Superior temporal gyrus (tissue), 1 donor: ENCODE results near the gene ZBTB7C.
"Not testable (repeated sequence)": the region's sequence is repeated elsewhere in the genome, so short reads cannot be mapped to it uniquely, and the experiment has no call there.

Experiments used
- DNase-seq: peaks from one replicate; pipeline ENCODE4 v3.0.0-alpha.2; 2016; ENCODE audit errors: extremely low spot score

ZBTB7C gene

GRCh38 chr18:48300463-48300961, 108.7 kb downstream of the ZBTB7C start:
- DNase-seq = no peak

DNA sequence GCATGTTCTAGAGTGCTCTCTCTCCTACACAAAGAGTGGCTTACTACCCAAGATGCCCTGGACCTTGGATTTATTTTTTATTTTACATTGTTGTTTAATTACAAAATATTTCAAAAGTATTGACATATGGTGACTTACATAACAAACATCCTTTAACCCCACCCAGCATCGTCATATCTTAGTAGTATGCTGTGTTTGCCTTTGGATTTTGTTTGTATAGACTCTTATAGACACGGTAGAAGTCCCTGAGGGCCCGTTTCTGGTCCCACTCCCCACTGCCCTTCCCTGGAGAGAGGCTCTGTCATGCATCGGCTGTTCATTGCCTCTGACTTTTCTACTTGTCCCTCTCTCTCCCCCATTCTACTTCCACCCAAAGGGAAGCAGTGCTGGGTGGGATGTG, 112.0 kb downstream of the ZBTB7C start:
- DNase-seq = no peak

- DNase-seq = no peak
These were observed 112.6 kb downstream of the ZBTB7C start for GRCh38 chr18:48296581-48296980.

DNA sequence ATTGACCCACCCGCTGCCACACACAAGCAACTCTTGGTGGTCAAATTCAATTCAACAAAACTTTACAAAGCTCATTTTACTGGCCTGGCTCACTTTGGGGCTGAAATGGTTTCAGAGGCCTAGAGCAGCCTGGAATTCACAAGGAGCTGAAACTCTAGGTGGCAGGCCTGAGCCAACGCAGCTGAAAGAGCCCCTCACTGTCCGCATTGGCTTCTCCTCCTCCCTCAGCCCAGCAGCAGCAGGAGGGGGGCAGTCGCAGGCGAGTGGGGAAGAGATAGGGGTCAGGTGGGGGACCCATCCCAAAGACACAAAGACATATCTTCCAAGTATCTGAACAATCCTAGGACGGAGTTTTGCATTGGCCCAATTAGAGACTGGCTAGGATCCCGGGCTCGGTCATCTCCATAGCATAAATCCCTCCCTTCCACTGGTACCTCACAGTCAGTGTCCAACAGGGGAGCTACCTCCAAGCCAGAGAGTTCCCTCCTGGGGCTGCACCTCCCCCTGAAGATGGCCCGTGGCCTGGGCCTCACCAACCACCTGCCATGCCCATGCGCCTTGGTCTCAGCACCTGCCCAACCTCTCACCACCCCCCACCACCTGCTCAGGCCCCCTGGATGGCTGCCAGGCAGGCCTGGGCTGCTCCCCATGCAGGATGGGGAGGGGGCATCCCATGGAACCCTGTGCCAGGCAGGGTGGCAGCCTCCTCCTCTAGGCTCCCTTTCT, 113.4 kb downstream of the ZBTB7C start:
- DNase-seq = no peak

- no peak for DNase-seq
These were observed 114.1 kb downstream of the ZBTB7C start for GRCh38 chr18:48294899-48295585.

- no peak for DNase-seq
These were observed 115.0 kb downstream of the ZBTB7C start for GRCh38 chr18:48293954-48294898.

DNA sequence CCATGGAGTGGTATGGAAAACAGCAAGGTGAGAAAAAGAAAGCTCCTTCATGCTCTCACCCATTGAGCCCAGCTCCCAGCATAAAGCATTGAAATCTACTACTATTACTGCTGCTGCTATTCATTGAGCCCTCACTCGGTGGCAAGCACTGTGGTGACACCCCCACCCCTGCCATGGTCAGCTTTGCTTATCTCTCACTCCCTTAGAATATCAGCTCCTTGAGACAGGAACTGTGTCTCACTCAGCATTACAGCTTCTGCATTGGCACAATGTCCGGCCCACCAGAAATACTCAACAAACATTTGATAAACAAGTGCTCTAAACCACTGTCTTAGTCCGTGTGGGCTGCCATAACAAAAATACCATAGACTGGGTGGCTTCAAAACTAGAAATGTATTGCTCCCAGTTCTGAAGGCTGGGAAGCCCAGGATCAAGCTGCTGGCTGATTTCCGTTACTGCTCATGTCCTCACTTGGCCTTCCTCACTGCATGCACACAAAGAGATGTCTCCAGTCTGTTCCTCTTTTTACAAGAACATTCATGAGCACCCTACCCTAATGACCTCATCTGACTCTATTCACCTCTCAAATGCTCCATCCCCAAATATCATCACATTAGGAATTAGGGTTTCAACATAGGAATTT, 116.3 kb downstream of the ZBTB7C start:
- no peak for DNase-seq

- DNase-seq = no peak
These were observed 117.0 kb downstream of the ZBTB7C start for GRCh38 chr18:48292229-48292628.

- no peak for DNase-seq
These were observed 118.8 kb downstream of the ZBTB7C start for GRCh38 chr18:48290162-48290926.

GRCh38 chr18:48284743-48285142, 124.4 kb downstream of the ZBTB7C start:
- DNase-seq = no peak

DNA sequence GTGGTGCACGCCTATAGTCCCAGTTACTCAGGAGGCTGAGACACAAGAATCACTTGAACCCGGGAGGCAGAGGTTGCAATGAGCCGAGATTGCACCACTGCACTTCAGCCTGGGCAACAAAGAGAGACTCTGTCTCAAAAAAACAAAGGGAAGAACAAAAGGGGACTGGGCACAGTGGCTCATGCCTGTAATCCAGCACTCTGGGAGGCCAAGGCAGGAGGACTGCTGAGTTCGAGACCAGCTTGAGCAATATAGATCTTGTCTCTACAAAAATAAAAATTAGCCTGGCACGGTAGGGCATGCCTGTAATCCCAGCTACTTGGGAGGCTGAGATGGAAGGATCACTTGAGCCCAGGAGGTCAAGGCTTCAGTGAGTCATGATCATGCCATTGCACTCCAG, 125.2 kb downstream of the ZBTB7C start:
- not testable (repeated sequence) for DNase-seq

- not testable (repeated sequence) for DNase-seq
These were observed 127.7 kb downstream of the ZBTB7C start for GRCh38 chr18:48281460-48281859.

DNA sequence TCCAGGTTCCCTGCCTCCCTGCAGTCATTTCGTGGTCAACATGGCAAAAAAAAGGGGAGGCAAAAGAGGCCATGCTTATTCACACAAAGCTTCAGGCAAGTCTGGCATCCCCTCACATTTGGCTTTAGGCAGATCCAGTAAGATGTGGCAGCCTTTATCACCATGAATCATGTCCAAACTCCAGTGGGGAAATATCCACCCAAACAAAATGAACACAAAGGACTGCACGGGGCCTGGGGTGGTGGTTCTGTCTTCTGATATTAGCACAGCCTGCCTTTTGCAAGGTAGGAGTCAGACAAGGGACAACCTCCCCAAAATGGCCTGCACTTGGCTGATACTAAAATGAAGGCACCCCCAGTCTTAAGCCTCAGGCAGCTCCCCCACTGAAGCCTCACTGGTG, 129.9 kb downstream of the ZBTB7C start:
- no peak for DNase-seq

DNA sequence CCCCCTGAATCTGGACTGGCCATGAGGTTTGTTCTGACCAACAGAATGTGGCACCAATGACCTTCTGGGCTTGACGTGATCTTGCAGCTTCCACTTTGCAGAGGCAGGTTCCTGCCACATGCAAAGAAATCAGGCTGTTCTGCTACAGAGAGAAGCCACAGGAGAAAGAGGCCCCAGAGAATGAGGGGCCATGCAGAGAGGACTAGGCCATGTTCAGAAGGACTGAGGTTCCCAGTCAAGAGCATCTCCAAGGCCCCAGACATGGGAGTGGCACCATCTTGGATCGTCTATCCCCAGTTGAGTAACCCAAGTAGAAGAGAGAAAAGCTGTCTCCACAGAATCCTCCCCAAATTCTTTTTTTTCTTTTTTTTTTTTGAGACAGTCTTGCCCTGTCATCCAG, 131.1 kb downstream of the ZBTB7C start:
- DNase-seq = no peak

DNA sequence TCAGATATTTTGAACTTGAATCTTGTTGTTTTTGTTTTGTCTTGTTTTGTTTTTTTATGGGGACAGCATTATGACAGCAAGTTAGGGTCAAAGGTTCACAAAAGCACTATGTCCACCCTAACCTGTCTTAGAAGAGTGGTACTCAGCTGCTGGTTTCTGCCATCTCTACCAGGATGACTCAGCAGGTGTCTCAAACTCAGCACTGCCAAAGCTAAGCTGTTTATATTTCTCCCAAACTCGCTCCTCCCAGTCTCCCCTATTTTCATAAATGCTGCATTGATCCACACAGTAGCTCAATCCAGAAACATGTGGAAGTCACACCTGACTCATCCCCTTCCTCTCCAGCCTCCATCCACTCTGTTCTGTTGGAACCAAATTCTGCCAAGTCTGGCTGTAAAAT, 134.9 kb downstream of the ZBTB7C start:
- no peak for DNase-seq

GRCh38 chr18:48270929-48271328, 138.3 kb downstream of the ZBTB7C start:
- no peak for DNase-seq

GRCh38 chr18:48265328-48265727, 143.9 kb downstream of the ZBTB7C start:
- peak; percentile 24 for DNase-seq

DNA sequence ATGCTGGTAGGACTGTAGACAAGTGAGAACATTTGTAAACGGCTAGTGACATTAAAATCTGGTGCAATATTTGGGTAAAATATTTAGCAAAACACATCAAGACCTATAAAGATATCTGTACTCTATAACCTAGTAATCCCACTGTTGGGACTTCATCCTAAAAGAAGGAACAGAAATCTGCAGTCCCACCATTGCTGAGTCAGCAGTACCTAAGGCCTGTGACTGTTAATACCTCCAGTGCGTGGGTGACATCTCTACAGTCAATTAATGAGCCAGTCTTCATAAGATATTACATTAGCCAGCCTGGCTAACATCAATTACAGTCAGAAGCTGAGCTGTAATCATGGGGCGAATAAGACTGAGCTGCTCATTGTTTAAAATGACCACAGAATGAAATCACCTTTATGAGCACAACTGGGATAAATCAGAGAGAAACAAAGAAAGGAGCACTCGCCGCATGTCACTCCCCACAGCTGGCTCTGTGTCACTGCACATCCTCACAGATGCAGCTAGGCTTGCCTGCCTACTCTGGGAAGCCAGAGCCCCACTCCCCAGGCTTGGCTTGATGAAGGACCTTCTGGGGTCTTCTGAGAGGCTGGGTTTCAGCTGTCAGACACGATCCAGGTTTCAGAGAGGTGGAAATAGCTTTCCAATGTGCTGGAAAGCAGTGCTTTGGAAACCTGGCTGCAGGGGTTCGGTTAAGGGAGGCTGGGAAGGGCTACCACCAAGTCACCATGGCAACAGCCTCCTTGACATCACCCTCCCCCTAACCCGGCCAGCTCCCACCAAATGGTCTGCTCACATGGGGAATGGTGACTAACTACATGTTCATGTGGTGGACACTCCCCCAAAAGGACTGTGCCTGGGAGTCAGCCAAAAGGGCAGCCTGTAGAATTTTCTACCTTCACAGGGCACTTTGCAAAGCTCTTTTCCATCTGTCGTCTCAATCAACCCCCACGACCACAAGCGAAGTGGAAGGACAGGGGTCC, 145.0 kb downstream of the ZBTB7C start:
- DNase-seq = peak; percentile 22

GRCh38 chr18:48263192-48263853, 145.9 kb downstream of the ZBTB7C start:
- no peak for DNase-seq
